Measurements from ENCODE around the gene ZNF157. TPM values are rescaled to one million over a fixed set of nuclear protein-coding genes. Genes with fewer than 3 reads are reported as not detected.
"Not testable (repeated sequence)": the region's sequence is repeated elsewhere in the genome, so short reads cannot be mapped to it uniquely, and the experiment has no call there.

The ZNF157 gene
- total and polyA plus RNA-seq, 2 experiments from 2014 or later = 0.68 to 1.5 TPM

DNA sequence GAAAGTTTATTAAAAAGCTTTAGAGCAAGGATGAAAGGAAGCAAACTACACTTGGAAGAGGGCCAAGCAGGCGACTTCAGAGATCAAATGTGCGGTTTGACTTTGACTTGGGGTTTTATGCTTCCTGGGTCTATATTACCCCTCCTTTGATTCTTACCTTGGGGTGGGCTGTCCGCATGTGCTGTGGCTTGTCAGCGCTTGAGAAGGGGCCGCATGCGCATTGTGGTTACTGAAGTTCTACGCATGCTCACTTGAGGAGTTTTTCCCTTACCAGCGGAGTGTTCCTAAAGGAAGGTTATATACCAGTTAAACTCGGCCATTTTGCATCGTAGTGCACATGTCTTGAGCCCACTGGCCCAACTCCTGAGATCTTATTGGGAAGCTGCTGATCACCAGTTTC, 9.9 kb downstream of the ZNF157 start:
- 0 out of 2 replicates have a peak, but pooled peaks cover 6% of the 10 kb centered on the region for H3F3A ChIP-seq (replicated peaks; ENCODE audit: low read depth)
- TF ChIP-seq CREB1 (CRISPR knock-in tag; IDR thresholded peaks at IDR 0.05; ENCODE audit: low read depth) (no peak), JUNB (IDR thresholded peaks at IDR 0.05; ENCODE audit: unreplicated experiment) (no peak), ZNF114 (CRISPR knock-in tag; IDR thresholded peaks at IDR 0.05) (no peak), ZNF331 (CRISPR knock-in tag; IDR thresholded peaks at IDR 0.05; ENCODE audit: low read depth) (no peak), NANOG (IDR thresholded peaks at IDR 0.05; ENCODE audit: borderline replicate concordance) (no peak)
- TF ChIP-seq, protein P1, sequence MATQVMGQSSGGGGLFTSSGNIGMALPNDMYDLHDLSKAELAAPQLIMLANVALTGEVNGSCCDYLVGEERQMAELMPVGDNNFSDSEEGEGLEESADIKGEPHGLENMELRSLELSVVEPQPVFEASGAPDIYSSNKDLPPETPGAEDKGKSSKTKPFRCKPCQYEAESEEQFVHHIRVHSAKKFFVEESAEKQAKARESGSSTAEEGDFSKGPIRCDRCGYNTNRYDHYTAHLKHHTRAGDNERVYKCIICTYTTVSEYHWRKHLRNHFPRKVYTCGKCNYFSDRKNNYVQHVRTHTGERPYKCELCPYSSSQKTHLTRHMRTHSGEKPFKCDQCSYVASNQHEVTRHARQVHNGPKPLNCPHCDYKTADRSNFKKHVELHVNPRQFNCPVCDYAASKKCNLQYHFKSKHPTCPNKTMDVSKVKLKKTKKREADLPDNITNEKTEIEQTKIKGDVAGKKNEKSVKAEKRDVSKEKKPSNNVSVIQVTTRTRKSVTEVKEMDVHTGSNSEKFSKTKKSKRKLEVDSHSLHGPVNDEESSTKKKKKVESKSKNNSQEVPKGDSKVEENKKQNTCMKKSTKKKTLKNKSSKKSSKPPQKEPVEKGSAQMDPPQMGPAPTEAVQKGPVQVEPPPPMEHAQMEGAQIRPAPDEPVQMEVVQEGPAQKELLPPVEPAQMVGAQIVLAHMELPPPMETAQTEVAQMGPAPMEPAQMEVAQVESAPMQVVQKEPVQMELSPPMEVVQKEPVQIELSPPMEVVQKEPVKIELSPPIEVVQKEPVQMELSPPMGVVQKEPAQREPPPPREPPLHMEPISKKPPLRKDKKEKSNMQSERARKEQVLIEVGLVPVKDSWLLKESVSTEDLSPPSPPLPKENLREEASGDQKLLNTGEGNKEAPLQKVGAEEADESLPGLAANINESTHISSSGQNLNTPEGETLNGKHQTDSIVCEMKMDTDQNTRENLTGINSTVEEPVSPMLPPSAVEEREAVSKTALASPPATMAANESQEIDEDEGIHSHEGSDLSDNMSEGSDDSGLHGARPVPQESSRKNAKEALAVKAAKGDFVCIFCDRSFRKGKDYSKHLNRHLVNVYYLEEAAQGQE (IDR thresholded peaks at IDR 0.05; ENCODE audit: unreplicated experiment) = no peak
- DNase-seq (ENCODE audit: low spot score) = no peak
- ATAC-seq = no peak
- no peak overlapping the region for H3K4me2 ChIP-seq
- H3K27ac ChIP-seq (ENCODE audit: low read depth) = no peak overlapping the region
- no peak overlapping the region for H2AFZ ChIP-seq
- H3K4me1 Mint-ChIP-seq = peaks cover 28% of the 10 kb centered on the region
- H3K36me3 Mint-ChIP-seq (ENCODE audit: low read depth) = no peaks in the 10 kb centered on the region
- peaks cover 20% of the 10 kb centered on the region for H3K4me1 ChIP-seq (ENCODE audit: insufficient read depth)
- H3K27me3 Mint-ChIP-seq (ENCODE audit: insufficient read depth, low read depth, poor library complexity) = peaks cover 2% of the 10 kb centered on the region
- H3K36me3 ChIP-seq (ENCODE audit: insufficient read depth) = no peaks in the 10 kb centered on the region
- no peak overlapping the region for H3K27ac Mint-ChIP-seq
- no peaks in the 10 kb centered on the region for H3K79me2 ChIP-seq (replicated peaks; ENCODE audit: insufficient read depth)
- no peaks in the 10 kb centered on the region for H3K9me3 Mint-ChIP-seq
- no peaks in the 10 kb centered on the region for H3K27me3 ChIP-seq (ENCODE audit: insufficient read depth)
- H4K20me1 ChIP-seq (replicated peaks; ENCODE audit: insufficient read depth) = no peaks in the 10 kb centered on the region
- no peaks in the 10 kb centered on the region for H3K9me2 ChIP-seq (ENCODE audit: insufficient read depth)
- H3K4me3 Mint-ChIP-seq = no peak overlapping the region; the same call in 2 of the 3 replicates
- H3K4me3 ChIP-seq = no peak overlapping the region

- H3K9me3 Mint-ChIP-seq; DNase-seq (ENCODE audit: low spot score); H2AFZ ChIP-seq; H3K27me3 Mint-ChIP-seq (ENCODE audit: insufficient read depth, low read depth, poor library complexity); H3K9me2 ChIP-seq (ENCODE audit: insufficient read depth); H3K4me2 ChIP-seq; H3K4me3 Mint-ChIP-seq; H3K4me3 ChIP-seq; H3K27ac ChIP-seq (ENCODE audit: low read depth); H3F3A ChIP-seq (replicated peaks; ENCODE audit: low read depth); H3K79me2 ChIP-seq (replicated peaks; ENCODE audit: insufficient read depth); H4K20me1 ChIP-seq (replicated peaks; ENCODE audit: insufficient read depth); ATAC-seq; H3K27me3 ChIP-seq (ENCODE audit: insufficient read depth); H3K36me3 Mint-ChIP-seq (ENCODE audit: low read depth); H3K36me3 ChIP-seq (ENCODE audit: insufficient read depth); H3K27ac Mint-ChIP-seq: not testable (repeated sequence)
- H3K4me1 Mint-ChIP-seq = peaks cover 28% of the 10 kb centered on the region
- peaks cover 20% of the 10 kb centered on the region for H3K4me1 ChIP-seq (ENCODE audit: insufficient read depth)
Observed at GRCh38 chrX:47380837-47381236, 10.5 kb downstream of the ZNF157 start.

DNA sequence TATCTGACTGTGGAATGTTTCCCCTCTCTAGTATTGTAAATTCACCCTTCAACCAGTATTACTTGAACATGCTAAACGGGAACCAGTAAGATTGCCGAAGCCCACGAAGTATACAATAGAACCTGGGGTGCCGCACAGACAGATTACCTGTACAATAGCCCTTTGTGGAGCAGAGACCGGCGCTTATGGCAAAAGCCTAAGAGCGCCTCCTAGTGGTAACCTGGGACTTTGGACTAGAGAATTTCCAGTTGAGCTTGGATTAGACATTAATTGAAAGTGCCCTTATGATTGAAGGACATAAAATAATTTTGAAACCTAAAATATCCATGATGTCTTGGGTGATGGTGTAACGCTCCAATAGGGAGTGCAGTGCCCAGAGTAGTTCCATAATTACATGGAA, 14.1 kb downstream of the ZNF157 start:
- H3K36me3 ChIP-seq (ENCODE audit: insufficient read depth) = no peaks in the 10 kb centered on the region
- peak; percentile 86 for ATAC-seq
- H3K4me3 ChIP-seq = no peak overlapping the region
- no peaks in the 10 kb centered on the region for H3K9me2 ChIP-seq (ENCODE audit: insufficient read depth)
- peak; percentile 85 for DNase-seq (ENCODE audit: low spot score)
- no peak overlapping the region for H3K27ac Mint-ChIP-seq
- H2AFZ ChIP-seq = no peak overlapping the region
- H3K27me3 ChIP-seq (ENCODE audit: insufficient read depth) = no peaks in the 10 kb centered on the region
- H3K79me2 ChIP-seq (replicated peaks; ENCODE audit: insufficient read depth) = no peaks in the 10 kb centered on the region
- no peaks in the 10 kb centered on the region for H3K36me3 Mint-ChIP-seq (ENCODE audit: low read depth)
- H3K27ac ChIP-seq (ENCODE audit: low read depth) = no peak overlapping the region
- H3K4me1 ChIP-seq (ENCODE audit: insufficient read depth) = peaks cover 14% of the 10 kb centered on the region; the same call in 1 of the 2 replicates
- no peak overlapping the region for H3K4me3 Mint-ChIP-seq
- H3K27me3 Mint-ChIP-seq (ENCODE audit: insufficient read depth, low read depth, poor library complexity) = no peaks in the 10 kb centered on the region
- no peaks in the 10 kb centered on the region for H3K9me3 Mint-ChIP-seq
- H3K4me1 Mint-ChIP-seq = peaks cover 17% of the 10 kb centered on the region
- H4K20me1 ChIP-seq (replicated peaks; ENCODE audit: insufficient read depth) = no peaks in the 10 kb centered on the region
- H3F3A ChIP-seq (replicated peaks; ENCODE audit: low read depth) = 0 out of 2 replicates have a peak, but pooled peaks cover 6% of the 10 kb centered on the region
- H3K4me2 ChIP-seq = no peak overlapping the region
- no peak for TF ChIP-seq EZH2phosphoT487 (IDR thresholded peaks at IDR 0.05; ENCODE audit: unreplicated experiment)
- TF ChIP-seq, protein P2, sequence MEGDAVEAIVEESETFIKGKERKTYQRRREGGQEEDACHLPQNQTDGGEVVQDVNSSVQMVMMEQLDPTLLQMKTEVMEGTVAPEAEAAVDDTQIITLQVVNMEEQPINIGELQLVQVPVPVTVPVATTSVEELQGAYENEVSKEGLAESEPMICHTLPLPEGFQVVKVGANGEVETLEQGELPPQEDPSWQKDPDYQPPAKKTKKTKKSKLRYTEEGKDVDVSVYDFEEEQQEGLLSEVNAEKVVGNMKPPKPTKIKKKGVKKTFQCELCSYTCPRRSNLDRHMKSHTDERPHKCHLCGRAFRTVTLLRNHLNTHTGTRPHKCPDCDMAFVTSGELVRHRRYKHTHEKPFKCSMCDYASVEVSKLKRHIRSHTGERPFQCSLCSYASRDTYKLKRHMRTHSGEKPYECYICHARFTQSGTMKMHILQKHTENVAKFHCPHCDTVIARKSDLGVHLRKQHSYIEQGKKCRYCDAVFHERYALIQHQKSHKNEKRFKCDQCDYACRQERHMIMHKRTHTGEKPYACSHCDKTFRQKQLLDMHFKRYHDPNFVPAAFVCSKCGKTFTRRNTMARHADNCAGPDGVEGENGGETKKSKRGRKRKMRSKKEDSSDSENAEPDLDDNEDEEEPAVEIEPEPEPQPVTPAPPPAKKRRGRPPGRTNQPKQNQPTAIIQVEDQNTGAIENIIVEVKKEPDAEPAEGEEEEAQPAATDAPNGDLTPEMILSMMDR (conservative IDR thresholded peaks at IDR 0.05; ENCODE audit: low read depth in 2 of 2) = peak; percentile 73 to 74

Measured in GM23338 (cell line).